Measurements from ENCODE around the gene SLC22A5.

The SLC22A5 gene

DNA sequence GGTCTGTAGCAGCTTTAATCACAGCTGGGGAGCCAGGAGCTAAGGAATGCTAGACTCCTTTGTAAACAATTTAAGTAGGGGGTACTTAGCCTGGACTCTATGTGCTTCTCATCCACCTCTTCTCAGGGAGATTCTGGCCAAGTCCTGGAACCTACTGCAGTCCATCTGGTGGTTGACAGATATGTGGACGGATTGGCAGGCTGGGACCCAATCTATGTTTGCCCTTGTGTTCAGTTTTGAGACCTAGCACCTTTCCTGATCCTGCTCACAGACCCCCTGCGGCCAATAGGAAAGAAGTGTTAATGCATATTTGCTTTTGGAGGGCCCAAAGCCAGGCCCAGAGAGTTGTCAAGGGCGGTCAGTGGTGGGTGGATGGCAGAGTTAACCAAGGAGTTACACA is 6.4 kb downstream of the SLC22A5 start:
- no peaks in the 10 kb centered on the region for H3K36me3 ChIP-seq (ENCODE audit: insufficient read depth, low read length)
- H3K4me1 ChIP-seq (ENCODE audit: insufficient read depth, low read length, poor library complexity, severe bottlenecking) = no peaks in the 10 kb centered on the region
- H3F3A ChIP-seq (ENCODE audit: low read depth) = no peaks in the 10 kb centered on the region
- no peaks in the 10 kb centered on the region for H3K79me2 ChIP-seq (ENCODE audit: insufficient read depth, low read length)
- H3K9ac ChIP-seq (ENCODE audit: low read depth, low read length, poor library complexity, severe bottlenecking) = no peak overlapping the region
- no peak overlapping the region for H2AFZ ChIP-seq (ENCODE audit: low read length)
- H3K4me3 ChIP-seq (ENCODE audit: low read length, poor library complexity, severe bottlenecking) = no peak overlapping the region
- H3K9me2 ChIP-seq (replicated peaks; ENCODE audit: low read depth, low read length) = no peaks in the 10 kb centered on the region
- no peak overlapping the region for H3K4me2 ChIP-seq (ENCODE audit: low read depth, low read length, poor library complexity, severe bottlenecking)
- H4K20me1 ChIP-seq (ENCODE audit: insufficient read depth, low read length, poor library complexity, severe bottlenecking) = no peaks in the 10 kb centered on the region
- H3K9me3 ChIP-seq (ENCODE audit: insufficient read depth, low read depth, low read length) = no peaks in the 10 kb centered on the region
- TF ChIP-seq, protein P1, sequence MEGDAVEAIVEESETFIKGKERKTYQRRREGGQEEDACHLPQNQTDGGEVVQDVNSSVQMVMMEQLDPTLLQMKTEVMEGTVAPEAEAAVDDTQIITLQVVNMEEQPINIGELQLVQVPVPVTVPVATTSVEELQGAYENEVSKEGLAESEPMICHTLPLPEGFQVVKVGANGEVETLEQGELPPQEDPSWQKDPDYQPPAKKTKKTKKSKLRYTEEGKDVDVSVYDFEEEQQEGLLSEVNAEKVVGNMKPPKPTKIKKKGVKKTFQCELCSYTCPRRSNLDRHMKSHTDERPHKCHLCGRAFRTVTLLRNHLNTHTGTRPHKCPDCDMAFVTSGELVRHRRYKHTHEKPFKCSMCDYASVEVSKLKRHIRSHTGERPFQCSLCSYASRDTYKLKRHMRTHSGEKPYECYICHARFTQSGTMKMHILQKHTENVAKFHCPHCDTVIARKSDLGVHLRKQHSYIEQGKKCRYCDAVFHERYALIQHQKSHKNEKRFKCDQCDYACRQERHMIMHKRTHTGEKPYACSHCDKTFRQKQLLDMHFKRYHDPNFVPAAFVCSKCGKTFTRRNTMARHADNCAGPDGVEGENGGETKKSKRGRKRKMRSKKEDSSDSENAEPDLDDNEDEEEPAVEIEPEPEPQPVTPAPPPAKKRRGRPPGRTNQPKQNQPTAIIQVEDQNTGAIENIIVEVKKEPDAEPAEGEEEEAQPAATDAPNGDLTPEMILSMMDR (conservative IDR thresholded peaks at IDR 0.05; ENCODE audit: low read length) = no peak
- no peak for TF ChIP-seq EZH2phosphoT487 (IDR thresholded peaks at IDR 0.05; ENCODE audit: borderline replicate concordance)
- H3K27me3 ChIP-seq (ENCODE audit: insufficient read depth, low read length, poor library complexity, severe bottlenecking) = no peaks in the 10 kb centered on the region

DNA sequence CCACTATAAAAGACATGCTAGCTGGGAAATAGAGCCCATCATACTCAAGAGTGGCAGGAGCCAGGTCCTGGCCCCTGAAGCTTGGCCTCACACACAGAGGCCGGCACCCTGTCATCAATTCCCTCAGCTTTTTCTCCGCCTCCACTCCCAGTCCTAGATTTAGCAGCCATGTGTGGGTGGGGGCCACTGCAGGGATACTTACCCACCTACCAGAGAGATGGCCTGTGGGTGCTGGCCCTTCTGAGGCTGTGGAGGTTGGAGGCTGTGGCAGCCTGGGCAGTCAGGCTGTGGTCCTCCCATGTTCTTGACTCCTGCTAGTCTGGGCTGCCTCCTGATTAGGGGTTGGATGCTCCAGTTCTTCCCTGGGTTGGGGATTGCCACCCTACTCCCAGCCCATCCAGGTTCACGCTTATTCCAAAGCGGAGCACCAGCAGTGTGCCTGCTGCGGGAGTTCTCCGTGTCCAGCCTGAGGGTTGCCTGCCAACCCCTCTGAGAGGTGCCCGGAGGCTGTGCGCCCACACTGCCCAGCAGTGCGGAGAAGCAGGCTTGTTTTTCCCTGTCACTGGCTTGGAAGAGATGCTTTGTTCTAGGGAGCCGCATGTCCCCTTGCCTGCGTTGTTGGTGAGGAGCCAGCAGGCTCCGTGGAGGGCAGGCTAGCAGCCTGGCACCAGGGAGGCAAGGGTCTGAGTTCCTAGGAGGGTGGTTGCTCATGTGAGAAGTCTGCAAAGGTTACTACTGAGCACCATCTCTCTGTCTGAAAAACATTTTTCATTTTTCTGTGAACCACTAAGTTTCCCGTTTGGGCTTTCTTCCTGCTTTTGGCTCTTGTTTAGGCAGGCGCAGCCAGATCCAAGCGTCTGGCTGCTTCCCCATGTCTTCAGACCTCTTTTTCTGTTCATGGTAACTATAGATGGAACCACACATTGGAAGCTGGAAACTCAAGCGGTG is 7.5 kb downstream of the SLC22A5 start:
- Histone ChIP-seq H2AFZ (ENCODE audit: low read length) (no peak overlapping the region), H3K4me1 (ENCODE audit: insufficient read depth, low read length, poor library complexity, severe bottlenecking) (no peaks in the 10 kb centered on the region), H3K9me2 (replicated peaks; ENCODE audit: low read depth, low read length) (no peaks in the 10 kb centered on the region), H3K4me3 (ENCODE audit: low read length, poor library complexity, severe bottlenecking) (no peak overlapping the region), H3K27me3 (ENCODE audit: insufficient read depth, low read length, poor library complexity, severe bottlenecking) (no peaks in the 10 kb centered on the region), H3K36me3 (ENCODE audit: insufficient read depth, low read length) (no peaks in the 10 kb centered on the region), H3K4me2 (ENCODE audit: low read depth, low read length, poor library complexity, severe bottlenecking) (no peak overlapping the region), H4K20me1 (ENCODE audit: insufficient read depth, low read length, poor library complexity, severe bottlenecking) (no peaks in the 10 kb centered on the region), H3K9me3 (ENCODE audit: insufficient read depth, low read depth, low read length) (no peaks in the 10 kb centered on the region), H3K9ac (ENCODE audit: low read depth, low read length, poor library complexity, severe bottlenecking) (no peak overlapping the region), H3K79me2 (ENCODE audit: insufficient read depth, low read length) (no peaks in the 10 kb centered on the region), H3F3A (ENCODE audit: low read depth) (no peaks in the 10 kb centered on the region)
- TF ChIP-seq EZH2phosphoT487 (IDR thresholded peaks at IDR 0.05; ENCODE audit: borderline replicate concordance) = no peak

DNA sequence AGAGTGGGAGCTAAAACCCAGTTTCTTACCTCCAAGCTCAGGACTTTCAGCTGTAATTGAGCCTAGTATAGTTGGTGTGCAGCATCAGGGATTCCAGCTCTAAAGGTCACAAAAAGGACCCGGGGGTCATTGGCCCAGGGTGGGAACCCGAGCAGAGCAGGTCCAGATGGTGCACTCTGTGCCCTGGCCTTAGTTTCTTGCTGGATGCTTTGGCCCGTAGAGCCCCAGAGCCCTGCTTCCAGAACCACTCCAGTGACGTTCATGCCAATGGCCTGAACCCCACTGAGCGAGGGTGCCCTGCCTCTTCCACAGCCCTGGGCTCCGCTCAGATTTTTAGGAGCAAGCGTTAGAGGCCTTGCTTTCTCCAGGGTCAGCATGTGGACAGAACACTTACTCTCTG is 8.2 kb downstream of the SLC22A5 start:
- Histone ChIP-seq H3K4me2 (ENCODE audit: low read depth, low read length, poor library complexity, severe bottlenecking) (no peak overlapping the region), H3K79me2 (ENCODE audit: insufficient read depth, low read length) (no peaks in the 10 kb centered on the region), H3K4me3 (ENCODE audit: low read length, poor library complexity, severe bottlenecking) (no peak overlapping the region), H3K9me2 (replicated peaks; ENCODE audit: low read depth, low read length) (no peaks in the 10 kb centered on the region), H3K36me3 (ENCODE audit: insufficient read depth, low read length) (no peaks in the 10 kb centered on the region), H3F3A (ENCODE audit: low read depth) (no peaks in the 10 kb centered on the region), H3K4me1 (ENCODE audit: insufficient read depth, low read length, poor library complexity, severe bottlenecking) (no peaks in the 10 kb centered on the region), H3K9me3 (ENCODE audit: insufficient read depth, low read depth, low read length) (no peaks in the 10 kb centered on the region), H2AFZ (ENCODE audit: low read length) (no peak overlapping the region), H3K9ac (ENCODE audit: low read depth, low read length, poor library complexity, severe bottlenecking) (no peak overlapping the region), H4K20me1 (ENCODE audit: insufficient read depth, low read length, poor library complexity, severe bottlenecking) (no peaks in the 10 kb centered on the region), H3K27me3 (ENCODE audit: insufficient read depth, low read length, poor library complexity, severe bottlenecking) (no peaks in the 10 kb centered on the region)
- TF ChIP-seq EZH2phosphoT487 (IDR thresholded peaks at IDR 0.05; ENCODE audit: borderline replicate concordance) = no peak
- TF ChIP-seq, protein P1 (conservative IDR thresholded peaks at IDR 0.05; ENCODE audit: low read length) = no peak
